ENCODE results near the gene TBC1D28.
"Not testable (repeated sequence)": the region's sequence is repeated elsewhere in the genome, so short reads cannot be mapped to it uniquely, and the experiment has no call there.

DNA sequence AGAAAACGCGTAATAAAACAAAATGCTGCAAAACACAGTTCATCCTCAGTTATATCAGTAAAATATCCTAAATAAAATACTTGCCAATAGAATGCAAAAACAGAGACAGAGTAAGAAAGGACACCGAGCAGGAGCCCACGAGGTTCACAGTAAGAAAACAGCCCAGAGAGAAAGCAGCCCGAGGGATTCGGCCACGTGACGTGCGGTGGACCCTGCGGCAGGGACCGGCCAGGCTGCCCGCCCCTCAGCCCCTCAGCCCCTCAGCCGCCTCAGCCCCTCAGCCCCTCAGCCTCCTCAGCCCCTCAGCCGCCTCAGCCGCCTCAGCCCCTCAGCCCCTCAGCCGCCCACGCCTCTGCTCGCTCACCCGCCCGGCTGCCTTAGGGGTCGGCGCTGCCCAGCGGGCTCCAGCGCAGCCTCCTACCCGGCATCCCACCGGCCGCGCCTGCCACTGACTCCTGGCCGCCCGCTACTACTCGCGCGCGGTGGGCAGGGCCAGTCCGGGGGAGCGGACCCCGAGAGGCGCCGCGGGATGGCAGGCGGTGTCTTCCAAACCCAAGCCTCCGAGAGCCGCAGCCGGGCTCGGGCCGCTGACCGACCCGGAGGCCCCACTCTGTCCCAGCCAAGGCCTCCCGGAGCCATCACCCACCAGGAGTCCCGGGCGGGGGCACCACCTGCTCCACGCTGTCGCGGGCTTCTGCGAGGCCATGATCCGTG lies 9.5 kb downstream of the TBC1D28 start:
- TF ChIP-seq POLR2AphosphoS5 (IDR thresholded peaks at IDR 0.05), result not testable (repeated sequence)
- TF ChIP-seq, protein P1, sequence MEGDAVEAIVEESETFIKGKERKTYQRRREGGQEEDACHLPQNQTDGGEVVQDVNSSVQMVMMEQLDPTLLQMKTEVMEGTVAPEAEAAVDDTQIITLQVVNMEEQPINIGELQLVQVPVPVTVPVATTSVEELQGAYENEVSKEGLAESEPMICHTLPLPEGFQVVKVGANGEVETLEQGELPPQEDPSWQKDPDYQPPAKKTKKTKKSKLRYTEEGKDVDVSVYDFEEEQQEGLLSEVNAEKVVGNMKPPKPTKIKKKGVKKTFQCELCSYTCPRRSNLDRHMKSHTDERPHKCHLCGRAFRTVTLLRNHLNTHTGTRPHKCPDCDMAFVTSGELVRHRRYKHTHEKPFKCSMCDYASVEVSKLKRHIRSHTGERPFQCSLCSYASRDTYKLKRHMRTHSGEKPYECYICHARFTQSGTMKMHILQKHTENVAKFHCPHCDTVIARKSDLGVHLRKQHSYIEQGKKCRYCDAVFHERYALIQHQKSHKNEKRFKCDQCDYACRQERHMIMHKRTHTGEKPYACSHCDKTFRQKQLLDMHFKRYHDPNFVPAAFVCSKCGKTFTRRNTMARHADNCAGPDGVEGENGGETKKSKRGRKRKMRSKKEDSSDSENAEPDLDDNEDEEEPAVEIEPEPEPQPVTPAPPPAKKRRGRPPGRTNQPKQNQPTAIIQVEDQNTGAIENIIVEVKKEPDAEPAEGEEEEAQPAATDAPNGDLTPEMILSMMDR (IDR thresholded peaks at IDR 0.05), result not testable (repeated sequence)

All from esophagus muscularis mucosa (tissue), 3 donors.